Measurements from ENCODE around the gene BPHL.

DNA sequence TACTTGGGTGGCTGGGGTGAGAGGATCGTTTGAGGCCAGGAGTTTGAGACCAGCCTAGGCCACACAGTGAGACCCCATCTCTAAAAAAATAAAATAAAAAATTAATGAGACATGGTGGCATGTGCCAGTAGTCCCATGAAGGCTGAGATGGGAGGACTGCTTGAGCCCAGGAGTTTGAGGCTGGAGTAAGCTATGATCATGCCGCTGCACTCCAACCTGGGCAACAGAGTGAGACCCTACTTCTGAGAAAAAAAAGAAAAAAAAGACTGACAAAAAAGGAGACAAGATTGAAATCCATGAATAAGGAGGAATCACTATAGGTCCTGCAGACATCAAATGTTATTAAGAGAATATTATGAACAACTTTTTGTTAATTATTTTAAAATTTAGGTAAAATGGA lies 23.7 kb upstream of the BPHL start:
- TF ChIP-seq EZH2 (IDR thresholded peaks at IDR 0.05; ENCODE audit: borderline replicate concordance, low read length), result no peak
- TF ChIP-seq, protein P1, sequence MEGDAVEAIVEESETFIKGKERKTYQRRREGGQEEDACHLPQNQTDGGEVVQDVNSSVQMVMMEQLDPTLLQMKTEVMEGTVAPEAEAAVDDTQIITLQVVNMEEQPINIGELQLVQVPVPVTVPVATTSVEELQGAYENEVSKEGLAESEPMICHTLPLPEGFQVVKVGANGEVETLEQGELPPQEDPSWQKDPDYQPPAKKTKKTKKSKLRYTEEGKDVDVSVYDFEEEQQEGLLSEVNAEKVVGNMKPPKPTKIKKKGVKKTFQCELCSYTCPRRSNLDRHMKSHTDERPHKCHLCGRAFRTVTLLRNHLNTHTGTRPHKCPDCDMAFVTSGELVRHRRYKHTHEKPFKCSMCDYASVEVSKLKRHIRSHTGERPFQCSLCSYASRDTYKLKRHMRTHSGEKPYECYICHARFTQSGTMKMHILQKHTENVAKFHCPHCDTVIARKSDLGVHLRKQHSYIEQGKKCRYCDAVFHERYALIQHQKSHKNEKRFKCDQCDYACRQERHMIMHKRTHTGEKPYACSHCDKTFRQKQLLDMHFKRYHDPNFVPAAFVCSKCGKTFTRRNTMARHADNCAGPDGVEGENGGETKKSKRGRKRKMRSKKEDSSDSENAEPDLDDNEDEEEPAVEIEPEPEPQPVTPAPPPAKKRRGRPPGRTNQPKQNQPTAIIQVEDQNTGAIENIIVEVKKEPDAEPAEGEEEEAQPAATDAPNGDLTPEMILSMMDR (conservative IDR thresholded peaks at IDR 0.05 in 1 of 2, IDR thresholded peaks at IDR 0.05 in 1 of 2; ENCODE audit: extremely low read depth in 1 of 2, insufficient read depth in 1 of 2, low read depth in 1 of 2, low read length in 2 of 2), result no peak

Measured in mammary epithelial cell (primary cell).